ENCODE results near the gene KCNQ5.

Gene KCNQ5

DNA sequence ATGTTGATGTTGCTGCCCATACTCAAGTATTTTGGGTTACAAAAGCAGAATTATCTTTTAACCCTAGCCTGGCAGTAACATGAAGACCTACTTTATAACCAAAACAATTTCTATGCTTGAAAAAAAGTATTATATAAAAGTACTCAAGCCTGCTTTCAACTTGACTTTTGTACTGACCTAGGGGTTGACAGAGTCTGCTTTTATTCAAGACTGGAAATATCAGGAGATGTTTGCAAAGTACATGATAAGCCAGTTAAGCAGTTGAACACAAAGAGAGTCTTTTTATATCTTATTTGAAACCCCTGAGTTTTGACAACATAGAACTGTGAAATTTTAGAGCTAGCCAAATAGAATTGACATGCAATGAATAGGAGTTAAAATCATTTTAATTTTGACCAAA, 159.8 kb downstream of the KCNQ5 start:
- H3K4me3 ChIP-seq (ENCODE audit: control insufficient read depth, low read depth, low read length) = no peak overlapping the region
- TF ChIP-seq, protein P1, sequence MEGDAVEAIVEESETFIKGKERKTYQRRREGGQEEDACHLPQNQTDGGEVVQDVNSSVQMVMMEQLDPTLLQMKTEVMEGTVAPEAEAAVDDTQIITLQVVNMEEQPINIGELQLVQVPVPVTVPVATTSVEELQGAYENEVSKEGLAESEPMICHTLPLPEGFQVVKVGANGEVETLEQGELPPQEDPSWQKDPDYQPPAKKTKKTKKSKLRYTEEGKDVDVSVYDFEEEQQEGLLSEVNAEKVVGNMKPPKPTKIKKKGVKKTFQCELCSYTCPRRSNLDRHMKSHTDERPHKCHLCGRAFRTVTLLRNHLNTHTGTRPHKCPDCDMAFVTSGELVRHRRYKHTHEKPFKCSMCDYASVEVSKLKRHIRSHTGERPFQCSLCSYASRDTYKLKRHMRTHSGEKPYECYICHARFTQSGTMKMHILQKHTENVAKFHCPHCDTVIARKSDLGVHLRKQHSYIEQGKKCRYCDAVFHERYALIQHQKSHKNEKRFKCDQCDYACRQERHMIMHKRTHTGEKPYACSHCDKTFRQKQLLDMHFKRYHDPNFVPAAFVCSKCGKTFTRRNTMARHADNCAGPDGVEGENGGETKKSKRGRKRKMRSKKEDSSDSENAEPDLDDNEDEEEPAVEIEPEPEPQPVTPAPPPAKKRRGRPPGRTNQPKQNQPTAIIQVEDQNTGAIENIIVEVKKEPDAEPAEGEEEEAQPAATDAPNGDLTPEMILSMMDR (IDR thresholded peaks at IDR 0.05; ENCODE audit: control insufficient read depth, insufficient read depth, low read depth, low read length, missing control alignments) = no peak
- no peak for DNase-seq (ENCODE audit: low read depth)

DNA sequence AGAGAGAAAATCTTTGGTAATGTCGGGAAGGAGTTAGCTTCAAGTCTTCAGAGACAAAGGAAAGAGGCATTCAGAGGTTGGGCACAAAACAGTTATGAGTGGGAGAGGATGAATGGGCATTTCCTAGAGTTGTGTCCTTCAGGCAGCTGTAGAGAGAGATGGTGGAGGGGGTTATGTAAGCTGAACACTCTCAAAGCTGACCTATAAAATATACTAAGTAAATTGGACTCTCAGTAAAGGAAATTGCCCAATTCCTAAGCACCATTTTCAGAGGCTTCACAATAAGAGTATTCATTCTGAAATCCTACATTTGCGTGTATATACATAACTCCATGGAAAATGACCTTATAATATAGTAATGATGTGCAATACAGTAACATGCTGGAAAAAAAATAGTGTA, 161.2 kb downstream of the KCNQ5 start:
- no peak overlapping the region for H3K4me3 ChIP-seq (ENCODE audit: control insufficient read depth, low read depth, low read length)
- TF ChIP-seq, protein P1 (IDR thresholded peaks at IDR 0.05; ENCODE audit: control insufficient read depth, insufficient read depth, low read depth, low read length, missing control alignments) = no peak
- DNase-seq (ENCODE audit: low read depth) = no peak

DNA sequence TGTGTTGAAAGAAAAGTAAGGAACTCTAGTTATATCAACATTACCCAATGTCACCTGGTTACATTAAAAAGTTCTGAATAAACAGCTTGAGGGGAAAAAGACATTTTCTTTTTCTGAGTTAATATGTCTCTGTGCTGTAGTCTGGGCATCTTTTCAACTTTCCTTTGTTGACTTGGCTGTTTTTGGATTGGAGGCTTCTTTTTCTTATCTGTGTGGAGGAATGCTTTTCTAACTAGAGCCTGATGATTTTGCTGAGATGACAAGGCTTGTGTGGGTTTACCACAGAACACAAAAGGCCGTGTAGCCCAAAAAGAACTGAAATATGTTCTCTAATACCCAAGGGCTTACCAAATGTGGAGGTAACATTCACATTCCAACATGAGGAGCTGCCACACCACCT, 161.8 kb downstream of the KCNQ5 start:
- TF ChIP-seq, protein P1 (IDR thresholded peaks at IDR 0.05; ENCODE audit: control insufficient read depth, insufficient read depth, low read depth, low read length, missing control alignments) = no peak
- no peak overlapping the region for H3K4me3 ChIP-seq (ENCODE audit: control insufficient read depth, low read depth, low read length)
- DNase-seq (ENCODE audit: low read depth) = peak; percentile 63

DNA sequence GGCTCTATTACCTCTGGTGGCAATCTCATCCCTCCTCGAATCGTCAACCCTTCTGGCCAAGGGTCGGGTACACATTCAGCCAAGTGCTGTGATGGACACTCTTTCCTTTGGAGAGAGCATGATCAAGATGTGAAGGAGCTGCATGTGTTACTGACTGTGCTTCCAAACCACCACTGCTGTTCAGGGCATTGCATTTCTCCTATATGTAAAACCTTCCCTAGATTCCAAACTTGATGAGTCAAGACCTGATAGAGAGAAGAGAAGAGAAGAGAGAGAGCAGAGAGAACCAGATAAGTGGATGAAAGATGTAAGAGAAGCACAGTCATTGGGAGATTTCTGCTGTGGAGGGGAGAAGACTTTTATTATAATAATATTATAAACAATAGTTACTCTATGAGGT, 162.2 kb downstream of the KCNQ5 start:
- TF ChIP-seq, protein P1 (IDR thresholded peaks at IDR 0.05; ENCODE audit: control insufficient read depth, insufficient read depth, low read depth, low read length, missing control alignments) = no peak
- no peak overlapping the region for H3K4me3 ChIP-seq (ENCODE audit: control insufficient read depth, low read depth, low read length)
- no peak for DNase-seq (ENCODE audit: low read depth)

DNA sequence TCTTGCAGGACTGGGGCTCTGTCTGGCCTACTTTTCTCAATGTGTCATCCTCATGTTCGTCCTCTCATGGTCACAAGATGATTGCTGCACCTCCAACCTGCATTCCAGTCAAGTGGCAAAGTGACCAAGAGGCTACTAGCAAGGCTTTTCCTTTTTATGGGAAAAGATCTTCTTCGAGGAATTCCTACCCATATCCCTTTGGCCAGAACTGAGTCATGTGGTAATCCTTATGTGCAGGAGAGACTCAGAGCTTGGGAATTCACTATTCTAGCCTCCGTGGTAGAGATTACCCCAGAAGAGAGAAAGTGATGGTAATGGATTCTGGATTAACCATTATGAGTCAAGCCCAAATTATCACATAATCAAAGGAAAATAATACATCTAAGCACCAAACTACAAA, 162.7 kb downstream of the KCNQ5 start:
- TF ChIP-seq, protein P1 (IDR thresholded peaks at IDR 0.05; ENCODE audit: control insufficient read depth, insufficient read depth, low read depth, low read length, missing control alignments) = no peak
- H3K4me3 ChIP-seq (ENCODE audit: control insufficient read depth, low read depth, low read length) = no peak overlapping the region
- no peak for DNase-seq (ENCODE audit: low read depth)

DNA sequence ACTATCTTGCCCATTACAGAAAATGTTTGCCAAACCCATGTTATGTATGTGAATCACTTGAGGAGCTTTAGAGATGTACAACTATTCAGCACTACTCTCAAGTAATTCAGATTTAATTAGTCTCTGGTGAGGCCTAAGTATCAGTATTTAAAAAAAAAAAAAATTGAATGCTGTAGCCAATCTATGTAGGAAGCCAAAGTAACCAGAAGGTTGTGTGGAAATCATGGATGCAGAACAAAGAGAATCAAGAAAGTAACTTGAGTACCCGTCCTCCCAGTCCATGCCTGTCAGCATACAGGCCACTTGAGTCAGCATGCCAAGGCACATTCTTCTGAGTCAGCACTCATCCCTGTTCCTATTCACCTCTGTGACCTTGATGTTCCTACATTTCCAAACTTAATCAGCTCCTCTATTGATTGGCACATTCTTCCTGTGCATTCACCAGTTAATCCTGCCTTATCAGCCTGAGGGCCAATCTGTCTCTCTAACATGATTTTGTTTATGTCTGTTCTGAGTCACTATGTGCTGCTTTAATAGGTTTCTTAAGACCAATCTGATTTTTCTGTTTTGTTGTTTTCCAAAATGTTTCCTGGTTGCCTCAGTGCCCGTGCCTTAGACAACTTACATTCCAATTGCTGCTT, 165.6 kb downstream of the KCNQ5 start:
- H3K4me3 ChIP-seq (ENCODE audit: control insufficient read depth, low read depth, low read length) = no peak overlapping the region
- DNase-seq (ENCODE audit: low read depth) = peak; percentile 61
- TF ChIP-seq, protein P1 (IDR thresholded peaks at IDR 0.05; ENCODE audit: control insufficient read depth, insufficient read depth, low read depth, low read length, missing control alignments) = no peak
